ENCODE data around the gene SPATA6.
"Not testable (repeated sequence)": the region's sequence is repeated elsewhere in the genome, so short reads cannot be mapped to it uniquely, and the experiment has no call there.

Gene SPATA6

GRCh38 chr1:48442864-48443619 lies 29.0 kb downstream of the SPATA6 start:
- H3K27me3 ChIP-seq (ENCODE audit: insufficient read depth, low read length, poor library complexity, severe bottlenecking), result no peaks in the 10 kb centered on the region
- TF ChIP-seq EZH2phosphoT487 (IDR thresholded peaks at IDR 0.05; ENCODE audit: borderline replicate concordance) (no peak), CTCF (conservative IDR thresholded peaks at IDR 0.05; ENCODE audit: low read length) (no peak)
- no peak overlapping the region for H3K9ac ChIP-seq (ENCODE audit: low read depth, low read length, poor library complexity, severe bottlenecking)
- H3K4me3 ChIP-seq (ENCODE audit: low read length, poor library complexity, severe bottlenecking), result no peak overlapping the region
- no peak overlapping the region for H2AFZ ChIP-seq (ENCODE audit: low read length)
- no peaks in the 10 kb centered on the region for H3F3A ChIP-seq (ENCODE audit: low read depth)
- H3K36me3 ChIP-seq (ENCODE audit: insufficient read depth, low read length), result no peaks in the 10 kb centered on the region
- H3K4me1 ChIP-seq (ENCODE audit: insufficient read depth, low read length, poor library complexity, severe bottlenecking), result no peaks in the 10 kb centered on the region
- H3K79me2 ChIP-seq (ENCODE audit: insufficient read depth, low read length), result no peaks in the 10 kb centered on the region
- H3K4me2 ChIP-seq (ENCODE audit: low read depth, low read length, poor library complexity, severe bottlenecking), result no peak overlapping the region
- H3K9me2 ChIP-seq (replicated peaks; ENCODE audit: low read depth, low read length), result no peaks in the 10 kb centered on the region
- no peaks in the 10 kb centered on the region for H4K20me1 ChIP-seq (ENCODE audit: insufficient read depth, low read length, poor library complexity, severe bottlenecking)
- no peaks in the 10 kb centered on the region; the same call in 1 of the 2 replicates for H3K9me3 ChIP-seq (ENCODE audit: insufficient read depth, low read depth, low read length)

GRCh38 chr1:48440786-48441185 lies 31.2 kb downstream of the SPATA6 start:
- H3K27me3 ChIP-seq (ENCODE audit: insufficient read depth, low read length, poor library complexity, severe bottlenecking); H4K20me1 ChIP-seq (ENCODE audit: insufficient read depth, low read length, poor library complexity, severe bottlenecking); H3K4me1 ChIP-seq (ENCODE audit: insufficient read depth, low read length, poor library complexity, severe bottlenecking); H3K36me3 ChIP-seq (ENCODE audit: insufficient read depth, low read length); H3K4me3 ChIP-seq (ENCODE audit: low read length, poor library complexity, severe bottlenecking); H3F3A ChIP-seq (ENCODE audit: low read depth); H3K4me2 ChIP-seq (ENCODE audit: low read depth, low read length, poor library complexity, severe bottlenecking); H3K9me2 ChIP-seq (replicated peaks; ENCODE audit: low read depth, low read length); H3K9ac ChIP-seq (ENCODE audit: low read depth, low read length, poor library complexity, severe bottlenecking); H3K9me3 ChIP-seq (ENCODE audit: insufficient read depth, low read depth, low read length); H2AFZ ChIP-seq (ENCODE audit: low read length); H3K79me2 ChIP-seq (ENCODE audit: insufficient read depth, low read length): not testable (repeated sequence)

- Histone ChIP-seq H4K20me1 (ENCODE audit: insufficient read depth, low read length, poor library complexity, severe bottlenecking) (no peaks in the 10 kb centered on the region), H3K9me3 (ENCODE audit: insufficient read depth, low read depth, low read length) (no peaks in the 10 kb centered on the region; the same call in 1 of the 2 replicates), H3K9me2 (replicated peaks; ENCODE audit: low read depth, low read length) (no peaks in the 10 kb centered on the region), H2AFZ (ENCODE audit: low read length) (no peak overlapping the region), H3K4me2 (ENCODE audit: low read depth, low read length, poor library complexity, severe bottlenecking) (no peak overlapping the region), H3K79me2 (ENCODE audit: insufficient read depth, low read length) (no peaks in the 10 kb centered on the region), H3K4me3 (ENCODE audit: low read length, poor library complexity, severe bottlenecking) (no peak overlapping the region), H3K4me1 (ENCODE audit: insufficient read depth, low read length, poor library complexity, severe bottlenecking) (no peaks in the 10 kb centered on the region), H3K36me3 (ENCODE audit: insufficient read depth, low read length) (no peaks in the 10 kb centered on the region), H3K27me3 (ENCODE audit: insufficient read depth, low read length, poor library complexity, severe bottlenecking) (no peaks in the 10 kb centered on the region), H3K9ac (ENCODE audit: low read depth, low read length, poor library complexity, severe bottlenecking) (no peak overlapping the region), H3F3A (ENCODE audit: low read depth) (no peaks in the 10 kb centered on the region)
- TF ChIP-seq CTCF (conservative IDR thresholded peaks at IDR 0.05; ENCODE audit: low read length), result no peak
- TF ChIP-seq EZH2phosphoT487 (IDR thresholded peaks at IDR 0.05; ENCODE audit: borderline replicate concordance), result no peak
Measured at GRCh38 chr1:48439380-48439779, 32.6 kb downstream of the SPATA6 start.

GRCh38 chr1:48437379-48437778 lies 34.6 kb downstream of the SPATA6 start:
- not testable (repeated sequence) for H3F3A ChIP-seq (ENCODE audit: low read depth); H3K4me3 ChIP-seq (ENCODE audit: low read length, poor library complexity, severe bottlenecking); H2AFZ ChIP-seq (ENCODE audit: low read length); H3K9ac ChIP-seq (ENCODE audit: low read depth, low read length, poor library complexity, severe bottlenecking); H3K4me2 ChIP-seq (ENCODE audit: low read depth, low read length, poor library complexity, severe bottlenecking); H3K9me3 ChIP-seq (ENCODE audit: insufficient read depth, low read depth, low read length); H4K20me1 ChIP-seq (ENCODE audit: insufficient read depth, low read length, poor library complexity, severe bottlenecking); H3K36me3 ChIP-seq (ENCODE audit: insufficient read depth, low read length); H3K9me2 ChIP-seq (replicated peaks; ENCODE audit: low read depth, low read length); H3K4me1 ChIP-seq (ENCODE audit: insufficient read depth, low read length, poor library complexity, severe bottlenecking); H3K27me3 ChIP-seq (ENCODE audit: insufficient read depth, low read length, poor library complexity, severe bottlenecking); H3K79me2 ChIP-seq (ENCODE audit: insufficient read depth, low read length)

- not testable (repeated sequence) for H3K4me2 ChIP-seq (ENCODE audit: low read depth, low read length, poor library complexity, severe bottlenecking); H3K27me3 ChIP-seq (ENCODE audit: insufficient read depth, low read length, poor library complexity, severe bottlenecking); H3K79me2 ChIP-seq (ENCODE audit: insufficient read depth, low read length); H3K36me3 ChIP-seq (ENCODE audit: insufficient read depth, low read length); H3K4me3 ChIP-seq (ENCODE audit: low read length, poor library complexity, severe bottlenecking); H2AFZ ChIP-seq (ENCODE audit: low read length); H3K4me1 ChIP-seq (ENCODE audit: insufficient read depth, low read length, poor library complexity, severe bottlenecking); H3K9ac ChIP-seq (ENCODE audit: low read depth, low read length, poor library complexity, severe bottlenecking); H3K9me2 ChIP-seq (replicated peaks; ENCODE audit: low read depth, low read length); H4K20me1 ChIP-seq (ENCODE audit: insufficient read depth, low read length, poor library complexity, severe bottlenecking); H3F3A ChIP-seq (ENCODE audit: low read depth); H3K9me3 ChIP-seq (ENCODE audit: insufficient read depth, low read depth, low read length)
Measured at GRCh38 chr1:48435312-48436002, 36.5 kb downstream of the SPATA6 start.
